ENCODE data around the gene WDSUB1. TPM values are rescaled to one million over a fixed set of nuclear protein-coding genes. Genes with fewer than 3 reads are reported as not detected.

Gene WDSUB1
- total RNA-seq, 1 experiment from 2014 or later = 6.9 TPM

GRCh38 chr2:159208438-159208837, 78.1 kb downstream of the WDSUB1 start:
- Histone ChIP-seq H3K9me2 (ENCODE audit: insufficient read depth) (no peaks in the 10 kb centered on the region), H3K4me2 (no peak overlapping the region), H4K20me1 (ENCODE audit: insufficient read depth) (no peaks in the 10 kb centered on the region), H3K4me1 (replicated peaks; ENCODE audit: insufficient read depth) (no peaks in the 10 kb centered on the region), H2AFZ (no peak overlapping the region), H3K27me3 (ENCODE audit: insufficient read depth, low read depth) (no peaks in the 10 kb centered on the region), H3K9me3 (ENCODE audit: insufficient read depth, low read depth) (no peaks in the 10 kb centered on the region), H3K4me3 (no peak overlapping the region), H3K27ac (no peak overlapping the region), H3F3A (ENCODE audit: insufficient read depth, low read depth) (no peaks in the 10 kb centered on the region), H3K79me2 (ENCODE audit: low read depth) (no peaks in the 10 kb centered on the region), H3K36me3 (ENCODE audit: low read depth) (no peaks in the 10 kb centered on the region)
- ChIA-PET CTCF (no interaction called here), POLR2A (ENCODE audit: unreplicated experiment) (no interaction called here)
- intact Hi-C loops (cut with micrococcal nuclease; ENCODE audit: unreplicated experiment) = no loop called here
- no peak for DNase-seq
- no peak for TF ChIP-seq EZH2 (IDR thresholded peaks at IDR 0.05; ENCODE audit: low read depth)
- BruUV-seq (replicated peaks) = no TSS peak

- no TSS peak for BruUV-seq (replicated peaks)
- H3K4me3 ChIP-seq = no peak overlapping the region
- no peaks in the 10 kb centered on the region for H3K27me3 ChIP-seq (ENCODE audit: insufficient read depth, low read depth)
- ChIA-PET POLR2A (ENCODE audit: unreplicated experiment) (interaction anchor here (0.7 kb wide), 1 partner anchor 8 kb away, joined by 3 read pairs; no protein-coding TSS in a partner anchor), CTCF (no interaction called here)
- no peaks in the 10 kb centered on the region for H4K20me1 ChIP-seq (ENCODE audit: insufficient read depth)
- no peak for TF ChIP-seq EZH2 (IDR thresholded peaks at IDR 0.05; ENCODE audit: low read depth)
- no peak for TF ChIP-seq CTCF (conservative IDR thresholded peaks at IDR 0.05)
- no peaks in the 10 kb centered on the region for H3K4me1 ChIP-seq (replicated peaks; ENCODE audit: insufficient read depth)
- H3K4me2 ChIP-seq = no peak overlapping the region
- H3K36me3 ChIP-seq (ENCODE audit: low read depth) = no peaks in the 10 kb centered on the region
- no peaks in the 10 kb centered on the region for H3K9me2 ChIP-seq (ENCODE audit: insufficient read depth)
- intact Hi-C loops (cut with micrococcal nuclease; ENCODE audit: unreplicated experiment) = no loop called here
- no peak overlapping the region for H3K27ac ChIP-seq
- no peak for DNase-seq
- no peaks in the 10 kb centered on the region for H3K9me3 ChIP-seq (ENCODE audit: insufficient read depth, low read depth)
- H3K79me2 ChIP-seq (ENCODE audit: low read depth) = no peaks in the 10 kb centered on the region
- H3F3A ChIP-seq (ENCODE audit: insufficient read depth, low read depth) = no peaks in the 10 kb centered on the region
- no peak overlapping the region for H2AFZ ChIP-seq
Observed at GRCh38 chr2:159206736-159207380, 79.6 kb downstream of the WDSUB1 start.

GRCh38 chr2:159204381-159205144, 81.9 kb downstream of the WDSUB1 start:
- BruUV-seq (replicated peaks) = no TSS peak
- H4K20me1 ChIP-seq (ENCODE audit: insufficient read depth) = no peaks in the 10 kb centered on the region
- H3K79me2 ChIP-seq (ENCODE audit: low read depth) = no peaks in the 10 kb centered on the region

More at GRCh38 chr2:159204381-159205144, 81.9 kb downstream of the WDSUB1 start:
- no peak overlapping the region for H3K4me2 ChIP-seq
- DNase-seq = no peak
- no peaks in the 10 kb centered on the region for H3F3A ChIP-seq (ENCODE audit: insufficient read depth, low read depth)
- TF ChIP-seq EZH2 (IDR thresholded peaks at IDR 0.05; ENCODE audit: low read depth) = no peak
- TF ChIP-seq CTCF (conservative IDR thresholded peaks at IDR 0.05) = no peak
- no peaks in the 10 kb centered on the region for H3K9me3 ChIP-seq (ENCODE audit: insufficient read depth, low read depth)
- no peak overlapping the region for H3K27ac ChIP-seq
- no peaks in the 10 kb centered on the region for H3K36me3 ChIP-seq (ENCODE audit: low read depth)
- H3K9me2 ChIP-seq (ENCODE audit: insufficient read depth) = no peaks in the 10 kb centered on the region
- H3K4me1 ChIP-seq (replicated peaks; ENCODE audit: insufficient read depth) = no peaks in the 10 kb centered on the region
- POLR2A ChIA-PET (ENCODE audit: unreplicated experiment) = no interaction called here
- H3K27me3 ChIP-seq (ENCODE audit: insufficient read depth, low read depth) = no peaks in the 10 kb centered on the region
- H2AFZ ChIP-seq = no peak overlapping the region
- no peak overlapping the region for H3K4me3 ChIP-seq
- CTCF ChIA-PET = no interaction called here
- intact Hi-C loops (cut with micrococcal nuclease; ENCODE audit: unreplicated experiment) = no loop called here

All from PC-9 (cell line).